Hindlimb muscle (tissue), 1 donor: ENCODE data around the gene SPIRE1. TPM values are rescaled to one million over a fixed set of nuclear protein-coding genes. Genes with fewer than 3 reads are reported as not detected.
"Not testable (repeated sequence)": the region's sequence is repeated elsewhere in the genome, so short reads cannot be mapped to it uniquely, and the experiment has no call there.

Experiments
- DNase-seq: peaks from one replicate; pipeline ENCODE4 v3.0.0-alpha.2; 2013
- polyA plus RNA-seq: library from polyadenylated mRNA; unstranded; fragments of 120-200 nt; gene quantifications from one replicate; pipeline ENCODE4 v1.2.1, GENCODE V29; 2013; ENCODE audit not compliant: insufficient read length

The SPIRE1 gene
- polyA plus RNA-seq, 1 donor: 15.1 TPM

DNA sequence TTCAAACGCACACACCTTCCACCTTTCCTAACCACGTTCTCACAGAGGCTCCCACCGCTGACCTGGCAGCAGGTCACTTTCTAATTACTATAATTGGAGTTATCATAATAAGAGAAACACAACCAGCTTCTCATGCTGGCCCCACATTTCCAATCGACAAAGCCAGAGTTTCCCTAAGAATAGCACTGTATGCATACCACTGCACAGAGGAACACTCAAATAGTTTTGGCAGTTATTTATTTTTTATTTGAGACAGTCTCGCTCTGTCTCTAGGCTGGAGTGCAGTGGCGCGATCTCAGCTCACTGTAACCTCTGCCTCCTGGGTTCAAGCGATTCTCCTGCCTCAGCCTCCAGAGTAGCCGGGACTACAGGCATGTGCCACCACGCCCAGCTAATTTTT is 176.0 kb downstream of the SPIRE1 start:
- DNase-seq: not testable (repeated sequence)

DNA sequence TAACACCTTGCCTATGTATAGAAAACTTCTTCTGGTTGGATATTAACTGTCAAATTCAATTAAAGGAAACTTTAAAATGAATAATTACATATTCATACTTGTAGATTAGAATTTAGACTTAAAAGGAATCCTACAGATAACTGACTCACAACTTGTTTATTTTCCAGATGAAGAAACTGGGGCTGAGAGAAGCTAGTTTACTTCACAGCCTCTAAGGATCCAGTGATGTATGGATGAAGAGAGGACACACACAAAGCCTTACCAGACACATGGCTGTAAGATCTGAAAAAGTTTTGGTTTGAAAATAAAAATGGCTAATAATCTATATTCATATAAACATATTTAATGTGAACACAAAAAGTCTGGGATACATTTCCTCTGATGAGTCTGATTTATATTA is 177.9 kb downstream of the SPIRE1 start:
- DNase-seq: no peak

DNA sequence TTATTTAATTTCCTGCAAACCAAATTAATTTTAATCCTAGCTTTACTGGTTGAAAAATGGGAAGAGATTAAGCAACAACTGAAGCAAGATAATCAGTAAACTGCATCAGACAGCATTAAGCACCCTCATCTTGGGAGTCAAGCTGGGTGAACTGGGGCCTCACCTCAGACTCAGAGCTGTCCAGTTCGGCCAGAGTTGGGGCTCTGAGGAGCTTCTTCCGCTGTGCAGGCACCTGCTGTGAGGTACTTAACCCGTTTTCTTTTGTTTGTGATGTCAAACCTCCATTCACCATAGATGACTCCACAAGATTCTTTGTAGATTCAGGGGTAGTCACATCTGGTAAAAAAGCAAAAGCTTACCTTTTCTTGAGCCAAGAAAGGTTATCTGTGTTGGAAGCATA is 178.4 kb downstream of the SPIRE1 start:
- no peak for DNase-seq

DNA sequence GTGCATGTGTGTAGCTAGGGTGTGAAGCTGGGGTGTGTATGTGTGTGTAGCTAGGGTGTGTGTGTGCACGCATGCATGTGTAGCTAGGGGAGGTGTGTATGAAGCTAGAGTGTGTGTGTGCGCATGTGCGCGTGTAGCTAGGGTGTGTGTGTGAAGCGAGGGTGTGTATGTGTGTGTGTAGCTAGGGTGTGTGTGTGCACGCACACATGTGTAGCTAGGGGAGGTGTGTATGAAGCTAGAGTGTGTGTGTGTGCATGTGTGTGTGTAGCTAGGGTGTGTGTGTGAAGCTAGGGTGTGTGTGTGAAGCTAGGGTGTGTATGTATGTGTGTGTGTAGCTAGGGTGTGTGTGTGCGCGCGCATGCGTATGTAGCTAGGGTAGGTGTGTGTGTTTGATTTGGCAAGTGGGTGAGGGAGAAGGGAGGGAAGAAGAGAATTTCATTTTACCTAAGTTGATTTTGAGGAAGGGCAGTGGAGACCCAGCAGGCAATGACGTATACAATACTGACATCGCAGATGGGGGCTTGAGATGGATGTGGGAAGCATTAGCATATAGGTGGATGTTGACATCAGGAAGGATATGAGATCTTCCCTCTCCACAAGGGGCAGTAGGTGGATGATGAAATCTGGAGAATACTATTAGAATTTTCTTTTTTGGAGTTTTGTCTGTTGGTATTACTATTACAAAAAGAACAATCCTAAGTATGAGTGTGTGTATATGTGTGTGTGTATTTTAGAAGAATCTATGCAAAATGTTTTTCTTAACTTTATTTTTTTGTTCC is 179.4 kb downstream of the SPIRE1 start:
- no peak for DNase-seq

DNA sequence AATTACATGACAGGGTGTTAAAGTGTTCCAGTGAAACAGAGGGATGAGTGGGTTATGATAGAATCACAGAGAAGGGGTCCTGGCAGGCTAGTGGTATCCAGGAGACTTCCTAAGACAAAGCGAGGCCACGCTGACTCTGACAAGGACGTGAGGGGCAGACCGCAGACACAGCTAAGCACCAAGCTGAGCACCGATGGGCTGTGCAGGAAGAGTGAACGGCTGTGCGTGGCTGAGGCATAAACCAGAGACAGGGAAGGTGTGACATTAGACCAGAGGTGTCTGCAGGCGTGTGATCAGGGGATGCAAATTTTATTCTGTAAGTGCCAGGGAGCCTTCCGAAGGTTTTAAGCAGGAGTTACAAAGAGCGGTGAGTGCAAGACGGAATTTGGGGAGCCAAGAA is 180.3 kb downstream of the SPIRE1 start:
- DNase-seq: no peak

DNA sequence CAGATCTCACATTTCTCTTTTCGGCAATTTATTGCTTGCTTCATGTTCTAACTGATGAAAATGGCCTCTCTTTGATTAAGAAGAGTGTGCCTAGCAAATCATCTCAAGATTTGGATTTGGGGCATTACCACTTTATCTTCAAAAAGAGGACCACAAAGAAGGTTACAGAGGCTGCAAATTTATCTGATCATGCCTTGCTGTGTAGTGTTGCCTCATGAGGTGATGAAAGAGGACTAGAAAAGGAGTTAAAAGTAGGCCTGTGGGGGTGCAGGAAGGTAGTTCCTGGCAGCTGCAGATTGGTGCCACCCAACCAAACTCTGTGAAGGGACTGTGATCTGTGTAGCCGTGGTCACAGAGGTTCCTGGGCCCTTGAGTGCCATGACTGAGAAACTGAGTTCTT is 181.0 kb downstream of the SPIRE1 start:
- DNase-seq: no peak

DNA sequence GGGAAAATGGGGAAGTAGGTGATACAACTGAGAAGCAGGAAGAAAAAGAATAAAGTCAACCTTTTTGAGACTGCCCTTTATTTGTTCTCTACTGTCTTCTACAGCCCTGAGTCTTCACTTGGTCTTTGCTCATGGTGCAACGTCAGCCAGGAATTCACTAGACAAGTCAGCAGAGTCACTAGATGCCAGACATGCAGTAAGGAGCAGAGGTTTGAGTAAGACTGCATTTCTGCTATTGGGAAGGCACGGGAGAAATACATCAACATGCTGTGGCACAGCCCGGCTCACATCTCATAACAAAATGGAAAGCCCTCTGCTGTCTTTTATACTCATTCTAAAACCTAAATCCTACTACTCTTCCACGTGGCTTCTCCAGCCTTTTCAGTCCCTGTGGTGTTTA is 183.0 kb downstream of the SPIRE1 start:
- no peak for DNase-seq

DNA sequence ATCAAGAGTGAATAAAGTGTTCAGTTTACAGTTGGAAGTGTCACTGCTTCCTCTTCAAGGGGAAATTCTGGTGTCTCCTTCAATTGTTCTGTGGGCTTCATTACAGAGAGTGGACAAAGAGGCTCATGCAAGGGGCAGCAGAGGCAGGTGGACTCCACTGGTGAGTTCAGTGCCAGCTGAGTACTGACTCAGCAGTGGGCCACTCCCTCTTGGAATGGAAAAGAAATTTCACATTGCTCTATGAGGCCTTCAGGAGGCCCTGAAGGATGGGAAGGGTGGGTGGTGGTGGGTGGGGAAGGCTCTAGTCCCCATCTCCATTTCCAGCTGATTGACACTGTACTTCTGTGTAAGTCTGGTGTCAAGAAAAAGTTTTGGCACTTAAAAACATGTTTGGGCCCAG is 183.8 kb downstream of the SPIRE1 start:
- no peak for DNase-seq

DNA sequence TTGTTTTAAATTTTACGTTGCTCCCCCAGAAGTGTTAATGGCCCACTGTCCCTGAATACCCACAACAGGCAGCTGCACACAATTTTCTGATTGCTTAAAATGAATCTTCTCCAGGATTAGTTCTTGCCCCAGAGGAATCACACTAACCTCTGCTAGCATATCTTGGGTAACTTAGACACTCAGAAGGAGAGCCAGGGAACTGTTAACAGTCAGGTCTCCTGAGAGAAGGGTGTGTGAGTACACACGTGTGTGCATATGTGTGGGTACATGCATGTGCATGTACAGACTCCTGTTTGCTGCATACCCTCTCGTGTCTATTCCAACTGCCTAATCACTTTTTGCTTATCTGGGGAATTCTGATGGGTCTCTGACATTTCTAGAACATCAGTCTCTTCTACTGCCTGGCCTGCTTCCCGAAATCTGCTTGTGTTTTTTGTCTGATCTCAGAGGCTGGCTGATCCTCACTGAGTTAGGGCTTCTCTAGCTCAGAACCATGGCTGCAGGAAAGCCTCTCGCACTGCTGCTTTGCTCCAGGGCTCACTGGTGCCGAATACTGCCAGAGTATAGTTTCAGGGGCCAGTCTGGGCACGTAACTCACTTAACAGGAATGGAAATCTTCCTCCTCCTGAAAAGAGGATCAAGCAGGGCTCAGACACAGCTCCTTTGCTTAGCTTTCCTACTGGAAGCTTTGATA is 187.4 kb downstream of the SPIRE1 start:
- peak; percentile 15 for DNase-seq

DNA sequence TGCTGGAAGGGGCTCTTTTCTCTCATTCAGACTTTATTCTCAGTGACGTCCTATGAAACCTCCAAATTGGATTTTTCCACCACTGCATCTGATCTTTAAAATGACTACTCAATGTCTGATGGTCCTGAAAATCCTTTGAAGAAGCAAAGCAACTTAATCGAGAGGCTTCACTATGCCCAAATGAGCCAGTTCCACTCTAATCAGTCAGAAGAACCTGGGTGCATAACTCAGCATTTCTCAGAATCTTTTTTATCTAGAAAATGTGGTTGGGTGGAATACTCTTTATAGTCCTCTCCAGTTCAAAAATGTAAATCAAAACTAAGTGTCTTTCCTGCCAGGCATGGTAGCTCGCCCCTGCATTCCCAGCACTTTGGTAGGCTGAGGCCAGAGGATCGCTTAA is 189.5 kb downstream of the SPIRE1 start:
- no peak for DNase-seq

DNA sequence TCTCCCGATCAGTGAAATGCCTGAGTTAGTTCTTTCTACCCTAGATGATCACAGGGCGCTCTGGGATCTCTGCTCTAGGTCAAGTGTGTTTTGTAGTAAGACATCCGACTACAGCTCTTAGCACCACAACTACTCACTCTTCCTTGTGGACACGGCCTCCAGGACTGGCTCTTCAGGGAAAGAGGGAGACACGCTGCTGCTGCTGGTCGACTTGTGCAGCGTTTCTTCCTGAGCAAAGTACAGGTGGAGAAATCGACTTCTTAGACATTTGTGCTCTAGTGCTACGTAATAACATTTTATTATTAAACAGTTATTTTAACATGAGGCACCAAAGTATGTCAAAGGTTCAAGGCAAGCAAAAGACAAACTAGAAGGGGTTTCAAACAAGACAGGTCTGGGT is 193.2 kb downstream of the SPIRE1 start:
- no peak for DNase-seq

DNA sequence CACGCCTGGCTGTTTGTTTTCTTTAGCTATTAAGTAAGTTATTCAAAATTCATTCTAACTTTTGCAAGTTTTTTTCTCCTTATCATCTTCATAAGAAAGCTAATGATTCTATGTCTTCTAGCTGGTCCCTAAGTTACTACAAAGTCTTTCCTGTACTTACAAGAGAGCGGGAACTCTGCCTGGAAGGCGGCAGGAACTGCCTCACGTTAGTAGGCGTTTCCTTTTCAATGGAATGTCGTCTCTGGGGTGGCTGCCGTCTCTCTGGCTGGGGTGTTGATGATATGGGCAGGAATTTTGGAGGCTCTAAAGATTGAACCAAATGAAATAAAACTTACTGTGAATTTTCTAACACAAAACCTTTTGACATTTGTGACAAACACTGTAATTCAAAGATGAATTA is 194.7 kb downstream of the SPIRE1 start:
- no peak for DNase-seq

DNA sequence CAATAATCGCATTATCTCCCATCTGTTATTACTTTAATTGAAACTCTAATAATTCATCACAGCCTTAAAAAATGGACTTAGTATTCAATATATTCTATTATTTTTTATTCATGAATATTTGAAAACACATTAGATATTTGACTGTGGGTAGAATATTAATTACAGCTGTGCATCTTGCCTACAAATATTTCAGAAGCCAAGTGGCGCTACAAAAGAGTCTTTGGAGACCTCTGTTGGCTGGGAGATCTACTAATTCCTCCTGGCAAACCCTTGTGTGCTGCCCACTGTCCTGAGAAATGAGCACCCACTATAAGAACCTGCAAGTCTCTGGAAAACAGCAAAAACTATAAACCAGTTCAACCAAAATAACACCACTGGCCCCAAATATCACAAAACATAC is 195.7 kb downstream of the SPIRE1 start:
- DNase-seq: no peak

DNA sequence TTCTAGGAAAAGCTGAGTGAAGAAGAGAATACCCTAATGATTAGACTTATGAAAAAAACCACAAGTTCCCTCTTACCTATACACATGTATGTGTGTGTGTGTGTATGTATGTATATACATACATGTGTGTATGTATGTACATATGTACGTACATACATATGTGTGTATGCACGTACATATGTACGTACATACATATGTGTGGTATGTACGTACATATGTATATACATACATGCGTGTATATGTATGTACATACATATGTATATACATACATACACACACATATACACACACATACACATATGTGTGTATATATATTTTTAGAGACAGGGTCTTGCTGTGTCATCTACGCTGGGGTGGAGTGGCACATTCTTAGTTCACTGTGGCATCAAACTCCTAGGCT is 196.6 kb downstream of the SPIRE1 start:
- DNase-seq: no peak

DNA sequence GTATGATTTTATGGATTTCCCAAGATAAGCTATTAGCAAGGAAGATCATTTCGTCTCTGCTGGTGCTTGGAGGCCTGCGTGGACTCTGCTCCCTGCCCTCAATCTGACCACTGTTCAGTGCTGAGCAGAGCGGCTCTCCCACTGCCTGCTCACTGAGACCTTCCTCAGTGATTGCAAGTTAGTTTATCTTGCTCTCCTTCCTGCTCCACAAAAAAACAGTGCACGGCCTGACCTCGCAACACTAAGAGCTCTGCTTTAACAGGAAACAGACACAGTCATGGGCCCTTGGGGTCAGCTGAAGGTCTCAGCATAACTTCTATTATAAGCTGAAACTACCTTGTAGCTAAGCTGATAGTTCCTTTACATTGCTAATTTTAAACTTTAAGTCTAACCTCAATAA is 197.0 kb downstream of the SPIRE1 start:
- no peak for DNase-seq

DNA sequence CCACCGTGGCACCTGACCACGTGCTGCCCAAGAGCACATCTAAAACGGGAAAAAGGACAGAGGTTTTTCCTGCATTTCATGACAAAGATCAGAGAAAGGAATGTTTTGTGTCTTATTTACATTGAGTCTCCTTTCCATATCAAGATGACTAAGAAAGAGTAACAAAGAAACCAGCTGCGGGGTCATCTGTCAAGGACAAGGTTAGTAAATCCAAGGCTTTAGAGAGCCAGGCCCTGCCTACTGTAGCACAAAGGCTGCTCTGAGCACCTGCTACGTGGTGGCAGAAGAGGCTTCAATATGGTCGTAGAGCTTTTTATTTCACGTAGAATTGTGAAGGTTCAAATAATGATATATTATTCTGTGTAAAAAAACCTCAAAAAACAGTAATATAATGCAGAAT is 199.1 kb downstream of the SPIRE1 start:
- DNase-seq: no peak

DNA sequence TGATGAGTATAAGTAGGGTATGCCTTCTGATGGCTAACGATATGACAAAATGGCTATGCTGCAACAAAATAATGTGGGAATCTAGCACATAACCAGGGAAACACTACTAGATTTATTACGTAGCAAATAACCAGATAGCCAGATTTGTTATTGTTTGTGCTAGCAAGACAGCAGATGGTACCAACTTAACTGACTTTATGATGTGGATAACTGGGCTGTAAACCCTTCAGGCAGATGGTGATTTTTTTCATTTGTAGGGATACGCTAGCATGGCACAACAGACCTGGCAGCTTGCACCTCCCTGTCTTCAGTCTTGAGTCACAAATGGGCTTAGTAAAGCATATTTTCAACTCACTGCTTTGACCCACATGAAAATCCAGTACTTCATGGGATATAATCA is 201.5 kb downstream of the SPIRE1 start:
- no peak for DNase-seq

DNA sequence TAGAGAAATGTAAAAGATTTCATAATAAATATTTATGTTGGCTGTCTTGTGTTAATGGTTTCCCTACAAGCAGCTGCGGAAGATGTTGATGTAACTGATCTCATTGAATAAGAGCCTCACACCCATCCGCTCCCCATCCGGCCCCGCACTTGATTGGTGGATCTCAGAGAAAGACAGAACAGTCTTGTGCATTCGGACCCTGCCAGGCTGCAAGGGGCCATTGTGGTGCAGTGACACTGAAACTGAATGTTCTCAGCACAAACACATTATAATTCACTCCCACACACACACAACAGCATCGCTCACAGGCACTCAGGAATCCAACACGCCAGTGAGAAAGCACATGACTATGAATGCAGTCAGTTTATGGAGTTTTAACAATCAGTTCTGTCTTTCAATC is 202.4 kb downstream of the SPIRE1 start:
- DNase-seq: no peak

DNA sequence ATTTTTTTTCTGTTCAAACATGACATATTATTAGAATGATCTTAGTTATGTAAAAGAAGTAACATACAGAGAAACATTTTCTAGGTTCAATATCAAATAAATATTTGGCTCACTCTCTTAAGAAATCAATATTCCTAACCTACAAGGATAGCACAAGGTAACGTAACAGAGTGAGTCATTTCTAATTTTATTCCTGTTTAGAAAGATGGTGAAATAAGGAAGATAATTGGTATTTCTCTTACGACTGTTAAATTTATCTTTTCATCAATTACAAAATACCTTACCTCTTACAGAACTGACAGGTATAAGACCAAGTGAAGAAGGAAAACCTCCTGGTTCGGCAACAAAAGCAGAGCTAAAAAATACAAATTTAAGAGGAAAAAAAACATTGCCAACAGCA is 205.1 kb downstream of the SPIRE1 start:
- DNase-seq: no peak

DNA sequence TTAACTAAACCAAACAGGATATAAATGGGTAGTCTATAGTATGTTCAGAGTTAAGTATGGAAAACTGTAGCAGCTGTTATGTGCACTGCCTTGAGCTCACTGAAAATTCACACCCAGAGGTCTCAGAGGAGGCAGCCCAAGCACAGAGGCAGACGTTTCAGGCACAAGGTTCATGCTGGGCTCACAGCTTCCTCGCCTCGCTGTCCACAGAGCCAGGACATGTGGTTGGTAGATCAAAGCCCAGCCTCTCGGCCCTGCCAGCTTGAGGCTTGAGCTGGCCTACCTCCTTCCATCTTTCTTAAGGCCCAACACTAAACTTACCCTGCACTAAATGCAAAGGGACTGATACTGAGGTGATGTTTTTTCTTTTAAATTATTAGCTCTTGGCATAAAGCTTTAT is 206.5 kb downstream of the SPIRE1 start:
- no peak for DNase-seq

DNA sequence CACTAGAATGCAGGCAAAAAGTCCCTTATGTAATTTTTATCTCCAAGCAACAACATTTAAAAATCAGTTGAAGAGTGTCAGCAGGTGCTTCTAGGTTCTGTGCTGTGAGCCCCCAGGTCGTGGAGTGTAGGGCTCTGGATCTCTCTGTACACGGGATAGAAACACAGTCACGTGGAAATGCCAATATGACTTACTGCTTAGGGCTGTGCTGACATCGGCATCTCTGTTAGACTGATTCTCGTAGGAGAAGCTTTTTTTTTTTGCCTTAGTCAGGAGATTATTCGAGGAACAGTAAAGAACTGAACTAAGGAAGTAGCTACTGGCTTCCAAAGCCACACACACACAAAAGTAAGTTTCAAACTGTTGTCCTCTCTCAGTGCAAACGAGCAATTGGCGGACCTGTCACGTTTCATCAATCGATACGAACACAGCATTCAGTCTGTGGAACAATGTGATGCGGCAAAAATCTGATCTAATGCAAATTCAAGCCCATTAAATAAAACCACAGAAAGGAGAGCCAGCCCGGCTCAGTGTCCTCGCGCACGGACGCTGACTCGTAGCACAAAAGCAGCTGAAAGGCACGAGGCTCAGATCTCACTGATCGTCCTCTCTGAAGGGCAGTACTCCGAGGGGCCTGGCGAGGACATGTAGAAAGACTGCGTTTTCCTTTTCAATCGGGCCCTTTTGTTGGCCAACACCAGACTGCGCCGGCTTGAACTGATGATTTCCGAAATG is 208.7 kb downstream of the SPIRE1 start:
- no peak for DNase-seq

DNA sequence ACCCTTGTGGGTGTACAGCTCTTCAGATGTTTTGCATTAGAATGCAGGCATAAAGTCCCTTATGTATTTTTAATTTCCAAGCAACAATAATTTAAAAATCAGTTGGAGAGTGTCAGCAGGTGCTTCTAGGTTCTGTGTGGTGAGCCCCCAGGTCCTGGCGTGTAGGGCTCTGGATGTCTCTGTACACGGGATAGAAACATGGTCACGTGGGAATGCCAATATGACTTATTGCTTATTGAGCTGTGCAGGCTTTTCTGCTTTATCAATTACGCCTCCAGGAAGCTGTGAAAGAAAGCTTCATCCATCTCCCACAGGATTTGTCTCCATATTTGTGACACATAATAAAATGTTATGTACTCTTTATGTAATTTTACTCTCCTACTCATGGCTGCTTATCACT is 212.4 kb downstream of the SPIRE1 start:
- no peak for DNase-seq

DNA sequence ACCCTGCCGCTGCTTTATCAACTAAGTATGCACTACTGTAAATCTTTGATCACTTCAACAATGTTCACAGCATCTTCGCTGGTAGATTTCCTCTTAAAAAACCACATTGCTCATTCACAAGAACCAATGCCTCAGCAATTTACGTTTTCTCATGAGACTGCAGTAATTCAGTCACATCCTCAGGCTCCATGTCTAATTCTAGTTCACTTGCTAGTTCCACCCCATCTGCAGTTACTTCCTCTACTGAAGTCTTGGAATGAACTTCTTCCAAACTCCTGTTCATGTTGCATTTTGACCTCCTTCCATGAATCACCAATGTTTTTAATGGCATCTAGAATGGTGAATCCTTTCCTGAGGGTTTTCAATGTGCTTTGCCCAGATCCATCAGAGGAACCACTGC is 214.4 kb downstream of the SPIRE1 start:
- DNase-seq: no peak

DNA sequence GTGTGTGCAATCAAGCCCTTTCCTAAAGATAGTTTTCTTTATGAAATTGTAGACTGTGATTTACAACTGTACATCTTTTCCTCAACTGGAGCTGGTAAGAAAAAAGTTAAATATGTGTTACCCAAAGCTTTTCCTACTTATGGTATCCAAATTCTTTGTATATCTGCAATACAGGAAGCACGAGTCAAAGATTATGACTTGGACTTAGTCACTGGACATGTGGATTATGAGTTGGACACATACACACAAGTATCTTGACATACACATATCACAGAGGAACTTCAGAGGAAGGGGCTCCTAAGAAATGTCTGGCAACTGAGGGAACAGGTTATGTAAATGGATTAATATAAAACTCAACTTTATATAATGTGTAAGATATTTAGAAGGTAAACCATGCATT is 215.0 kb downstream of the SPIRE1 start:
- DNase-seq: no peak
